IPS-15b (cell line): ENCODE results near the gene RDM1.
A peak's percentile ranks its signal among the peaks of the same experiment; 100 is the strongest.

Experiments
- H3K27me3 ChIP-seq: one replicate; pipeline ENCODE4 v1.6.1; 2013; ENCODE audit warnings: low read length; ENCODE audit not compliant: control insufficient read depth, insufficient read depth
- H3K36me3 ChIP-seq: one replicate; pipeline ENCODE4 v1.6.1; 2013; ENCODE audit warnings: low read length; ENCODE audit not compliant: control insufficient read depth, insufficient read depth
- H3K4me1 ChIP-seq: one replicate; pipeline ENCODE4 v1.6.1; 2013; ENCODE audit warnings: mild to moderate bottlenecking, low read length; ENCODE audit not compliant: control insufficient read depth, insufficient read depth
- H3K4me3 ChIP-seq: one replicate; pipeline ENCODE4 v1.5.1; 2013; ENCODE audit warnings: low read depth, low read length
- H3K9ac ChIP-seq: one replicate; pipeline ENCODE4 v1.6.1; 2013; ENCODE audit warnings: low read depth, mild to moderate bottlenecking, low read length
- H3K9me3 ChIP-seq: one replicate; pipeline ENCODE4 v1.6.1; 2013; ENCODE audit warnings: mild to moderate bottlenecking, low read length; ENCODE audit not compliant: control insufficient read depth, insufficient read depth

The RDM1 gene

GRCh38 chr17:35930211-35931065, at the start of gene RDM1:
Gene RDM1 (minus strand): TSS chr17:35930773. CDS start chr17:35930727, 46 bp downstream.
- Histone ChIP-seq H3K9ac (no peak within 1 kb of the TSS), H3K4me3 (peak within 1 kb of the TSS; percentile 90), H3K36me3 (no peaks in the 10 kb centered on the region), H3K4me1 (peaks cover 6% of the 10 kb centered on the region), H3K9me3 (no peaks in the 10 kb centered on the region), H3K27me3 (peaks cover 6% of the 10 kb centered on the region)

- H3K27me3 ChIP-seq = no peaks in the 10 kb centered on the region
- H3K9ac ChIP-seq = no peak overlapping the region
- no peaks in the 10 kb centered on the region for H3K36me3 ChIP-seq
- no peak overlapping the region for H3K4me3 ChIP-seq
- H3K4me1 ChIP-seq = no peaks in the 10 kb centered on the region
- H3K9me3 ChIP-seq = no peaks in the 10 kb centered on the region
Observed at GRCh38 chr17:35978346-35978745, 47.8 kb upstream of the RDM1 start.

- no peak overlapping the region for H3K4me3 ChIP-seq
- no peak overlapping the region for H3K9ac ChIP-seq
- H3K4me1 ChIP-seq = no peaks in the 10 kb centered on the region
Observed at GRCh38 chr17:35977509-35977908, 46.9 kb upstream of the RDM1 start.

GRCh38 chr17:35973333-35974260, 43.0 kb upstream of the RDM1 start:
- Histone ChIP-seq H3K36me3 (no peaks in the 10 kb centered on the region), H3K9ac (no peak overlapping the region), H3K9me3 (no peaks in the 10 kb centered on the region), H3K4me3 (no peak overlapping the region), H3K4me1 (no peaks in the 10 kb centered on the region), H3K27me3 (no peaks in the 10 kb centered on the region)

More at GRCh38 chr17:35977509-35977908, 46.9 kb upstream of the RDM1 start:
- Histone ChIP-seq H3K9me3 (no peaks in the 10 kb centered on the region), H3K36me3 (no peaks in the 10 kb centered on the region), H3K27me3 (no peaks in the 10 kb centered on the region)

- Histone ChIP-seq H3K9ac (no peak overlapping the region), H3K4me1 (no peaks in the 10 kb centered on the region), H3K27me3 (no peaks in the 10 kb centered on the region)
Observed at GRCh38 chr17:35972945-35973332, 42.4 kb upstream of the RDM1 start.

GRCh38 chr17:35972535-35972934, 42.0 kb upstream of the RDM1 start:
- Histone ChIP-seq H3K27me3 (no peaks in the 10 kb centered on the region), H3K9ac (no peak overlapping the region), H3K4me1 (no peaks in the 10 kb centered on the region), H3K9me3 (no peaks in the 10 kb centered on the region), H3K4me3 (no peak overlapping the region), H3K36me3 (no peaks in the 10 kb centered on the region)

More at GRCh38 chr17:35972945-35973332, 42.4 kb upstream of the RDM1 start:
- Histone ChIP-seq H3K4me3 (no peak overlapping the region), H3K9me3 (no peaks in the 10 kb centered on the region), H3K36me3 (no peaks in the 10 kb centered on the region)

GRCh38 chr17:35972066-35972465, 41.5 kb upstream of the RDM1 start:
- H3K4me3 ChIP-seq = no peak overlapping the region
- no peaks in the 10 kb centered on the region for H3K4me1 ChIP-seq
- no peaks in the 10 kb centered on the region for H3K36me3 ChIP-seq
- no peaks in the 10 kb centered on the region for H3K27me3 ChIP-seq
- H3K9ac ChIP-seq = no peak overlapping the region
- H3K9me3 ChIP-seq = no peaks in the 10 kb centered on the region

GRCh38 chr17:35969558-35970380, 39.2 kb upstream of the RDM1 start:
- no peaks in the 10 kb centered on the region for H3K36me3 ChIP-seq
- H3K4me1 ChIP-seq = no peaks in the 10 kb centered on the region
- H3K4me3 ChIP-seq = no peak overlapping the region
- no peaks in the 10 kb centered on the region for H3K9me3 ChIP-seq
- no peaks in the 10 kb centered on the region for H3K27me3 ChIP-seq
- H3K9ac ChIP-seq = no peak overlapping the region

GRCh38 chr17:35968520-35969054, 38.0 kb upstream of the RDM1 start:
- Histone ChIP-seq H3K9ac (no peak overlapping the region), H3K4me1 (no peaks in the 10 kb centered on the region), H3K4me3 (no peak overlapping the region), H3K27me3 (no peaks in the 10 kb centered on the region), H3K36me3 (no peaks in the 10 kb centered on the region), H3K9me3 (no peaks in the 10 kb centered on the region)

- Histone ChIP-seq H3K4me3 (no peak overlapping the region), H3K4me1 (no peaks in the 10 kb centered on the region), H3K27me3 (no peaks in the 10 kb centered on the region), H3K36me3 (no peaks in the 10 kb centered on the region), H3K9ac (no peak overlapping the region), H3K9me3 (no peaks in the 10 kb centered on the region)
Observed at GRCh38 chr17:35965272-35965671, 34.7 kb upstream of the RDM1 start.

- Histone ChIP-seq H3K27me3 (no peaks in the 10 kb centered on the region), H3K4me3 (no peak overlapping the region), H3K36me3 (no peaks in the 10 kb centered on the region), H3K9ac (no peak overlapping the region), H3K9me3 (no peaks in the 10 kb centered on the region), H3K4me1 (no peaks in the 10 kb centered on the region)
Observed at GRCh38 chr17:35963663-35964062, 33.1 kb upstream of the RDM1 start.
